ENCODE results near the gene DCAF11.
"Not testable (repeated sequence)": the region's sequence is repeated elsewhere in the genome, so short reads cannot be mapped to it uniquely, and the experiment has no call there.

DCAF11 gene

GRCh38 chr14:24098229-24098926 lies 16.2 kb upstream of the DCAF11 start:
- DNase-seq = no peak

- DNase-seq = no peak
Observed at GRCh38 chr14:24098927-24099813, 15.4 kb upstream of the DCAF11 start.

GRCh38 chr14:24100197-24100981 lies 14.2 kb upstream of the DCAF11 start:
- DNase-seq = no peak

GRCh38 chr14:24100982-24101494 lies 13.5 kb upstream of the DCAF11 start:
- DNase-seq = no peak

GRCh38 chr14:24102357-24103048 lies 12.1 kb upstream of the DCAF11 start:
- no peak for DNase-seq

- DNase-seq = no peak
Observed at GRCh38 chr14:24103451-24103850, 11.1 kb upstream of the DCAF11 start.

- DNase-seq = not testable (repeated sequence)
Observed at GRCh38 chr14:24105609-24106239, 8.9 kb upstream of the DCAF11 start.

GRCh38 chr14:24106672-24107271 lies 7.8 kb upstream of the DCAF11 start:
- no peak for DNase-seq

GRCh38 chr14:24108336-24108874 lies 6.2 kb upstream of the DCAF11 start:
- no peak for DNase-seq

- no peak for DNase-seq
Observed at GRCh38 chr14:24110060-24110459, 4.5 kb upstream of the DCAF11 start.

GRCh38 chr14:24110523-24110922 lies 4.1 kb upstream of the DCAF11 start:
- DNase-seq = no peak

- no peak for DNase-seq
Observed at GRCh38 chr14:24113379-24113800, 1.2 kb upstream of the DCAF11 start.

GRCh38 chr14:24113801-24114531 lies 611 bp upstream of the DCAF11 start:
- peak; percentile 89 for DNase-seq

GRCh38 chr14:24115422-24116127 lies 998 bp downstream of the DCAF11 start:
- no peak for DNase-seq

- DNase-seq = no peak
Observed at GRCh38 chr14:24116128-24116814, 1.7 kb downstream of the DCAF11 start.

- DNase-seq = no peak
Observed at GRCh38 chr14:24117179-24117578, 2.6 kb downstream of the DCAF11 start.

GRCh38 chr14:24119691-24120090 lies 5.1 kb downstream of the DCAF11 start:
- no peak for DNase-seq

GRCh38 chr14:24121210-24121609 lies 6.6 kb downstream of the DCAF11 start:
- no peak for DNase-seq

GRCh38 chr14:24122416-24122815 lies 7.8 kb downstream of the DCAF11 start:
- DNase-seq = no peak
